H9 (cell line): ENCODE data around the gene DUSP23. TPM values are rescaled to one million over a fixed set of nuclear protein-coding genes. Genes with fewer than 3 reads are reported as not detected.

ENCODE experiments used
- DNase-seq: peaks from one replicate; pipeline ENCODE4 v3.0.0-alpha.2; 2017
- H2AFZ ChIP-seq: one replicate; pipeline ENCODE4 v1.6.1; 2013; ENCODE audit warnings: mild to moderate bottlenecking, low read length, control low read depth, moderate library complexity
- H2AK5ac ChIP-seq: 2 replicates; pipeline ENCODE4 v1.6.1; 2013; ENCODE audit warnings: low read length, control low read depth, mixed read lengths; ENCODE audit not compliant: insufficient read length
- H2BK120ac ChIP-seq: one replicate; pipeline ENCODE4 v1.6.1; 2013; ENCODE audit warnings: low read depth, mild to moderate bottlenecking, low read length, control low read depth, inconsistent platforms; ENCODE audit not compliant: poor library complexity, severe bottlenecking
- H2BK12ac ChIP-seq: 2 replicates; pipeline ENCODE4 v1.6.1; 2013; ENCODE audit warnings: low read length, control low read depth, mixed read lengths, low read depth; ENCODE audit not compliant: insufficient read length
- H2BK15ac ChIP-seq: 2 replicates; pipeline ENCODE4 v1.6.1; 2013; ENCODE audit warnings: low read depth, low read length, control low read depth
- H2BK20ac ChIP-seq: one replicate; pipeline ENCODE4 v1.6.1; 2013; ENCODE audit warnings: low read depth, mild to moderate bottlenecking, low read length, control low read depth, inconsistent platforms; ENCODE audit not compliant: poor library complexity, severe bottlenecking
- H2BK5ac ChIP-seq: 2 replicates; pipeline ENCODE4 v1.6.1; 2013; ENCODE audit warnings: low read length, control low read depth, mixed read lengths; ENCODE audit not compliant: insufficient read length
- H3K14ac ChIP-seq: 2 replicates; pipeline ENCODE4 v1.6.1; 2013; ENCODE audit warnings: low read length, control low read depth; ENCODE audit not compliant: insufficient read depth
- H3K18ac ChIP-seq: 2 replicates; pipeline ENCODE4 v1.6.1; 2013; ENCODE audit warnings: low read depth, mild to moderate bottlenecking, mixed read lengths, low read length, control low read depth; ENCODE audit not compliant: insufficient read length
- H3K23ac ChIP-seq: 2 replicates; pipeline ENCODE4 v1.6.1; 2013; ENCODE audit warnings: low read length, control low read depth, mixed read lengths, low read depth; ENCODE audit not compliant: insufficient read length
- H3K23me2 ChIP-seq: 2 replicates; pipeline ENCODE4 v1.6.1; 2013; ENCODE audit warnings: low read depth, mild to moderate bottlenecking, mixed read lengths, low read length, control low read depth; ENCODE audit not compliant: insufficient read length, poor library complexity, severe bottlenecking
- H3K27ac ChIP-seq: 2 replicates; pipeline ENCODE4 v1.5.1; 2013; ENCODE audit warnings: low read length, control low read depth, mixed read lengths, low read depth; ENCODE audit not compliant: insufficient read length
- H3K27me3 ChIP-seq: 2 replicates; pipeline ENCODE4 v1.6.1; 2013; ENCODE audit warnings: low read length, control low read depth, inconsistent platforms; ENCODE audit not compliant: insufficient read depth
- H3K4ac ChIP-seq: 2 replicates; pipeline ENCODE4 v1.6.1; 2013; ENCODE audit warnings: low read depth, mild to moderate bottlenecking, control low read depth, inconsistent platforms, low read length, moderate library complexity
- H3K4me1 ChIP-seq: 2 replicates; pipeline ENCODE4 v1.6.1; 2013; ENCODE audit warnings: low read length, control low read depth, inconsistent platforms; ENCODE audit not compliant: insufficient read depth
- H3K4me2 ChIP-seq: 2 replicates; pipeline ENCODE4 v1.6.1; 2013; ENCODE audit warnings: low read length, control low read depth, mixed read lengths; ENCODE audit not compliant: insufficient read length, insufficient read depth
- H3K56ac ChIP-seq: 2 replicates; pipeline ENCODE4 v1.6.1; 2013; ENCODE audit warnings: low read depth, mild to moderate bottlenecking, mixed read lengths, low read length, control low read depth; ENCODE audit not compliant: insufficient read length
- H3K79me1 ChIP-seq: 2 replicates; pipeline ENCODE4 v1.6.1; 2013; ENCODE audit warnings: low read depth, mild to moderate bottlenecking, moderate library complexity, low read length, control low read depth, inconsistent platforms; ENCODE audit not compliant: insufficient read depth, poor library complexity, severe bottlenecking
- H3K79me2 ChIP-seq: 2 replicates; pipeline ENCODE4 v1.6.1; 2013; ENCODE audit warnings: low read length, control low read depth, inconsistent platforms; ENCODE audit not compliant: insufficient read depth
- H3K9ac ChIP-seq: 2 replicates; pipeline ENCODE4 v1.6.1; 2013; ENCODE audit warnings: low read length, control low read depth, mixed read lengths; ENCODE audit not compliant: insufficient read length; ENCODE audit errors: extremely low read depth
- H3K9me3 ChIP-seq: one replicate; pipeline ENCODE4 v1.6.1; 2013; ENCODE audit warnings: low read depth, low read length, inconsistent platforms; ENCODE audit not compliant: control insufficient read depth
- H3T11ph ChIP-seq: one replicate; pipeline ENCODE4 v1.6.1; 2013; ENCODE audit warnings: mild to moderate bottlenecking, low read length, control low read depth, inconsistent platforms
- H4K20me1 ChIP-seq: one replicate; pipeline ENCODE4 v1.6.1; 2013; ENCODE audit not compliant: control insufficient read depth, insufficient read length, insufficient read depth
- H4K5ac ChIP-seq: 2 replicates; pipeline ENCODE4 v1.6.1; 2013; ENCODE audit warnings: low read depth, mild to moderate bottlenecking, mixed read lengths, low read length, control low read depth; ENCODE audit not compliant: insufficient read length
- H4K8ac ChIP-seq: replicated peaks from 2 replicates; pipeline ENCODE4 v1.6.1; 2013; ENCODE audit warnings: low read length, control low read depth, mixed read lengths, low read depth; ENCODE audit not compliant: insufficient read length
- H4K91ac ChIP-seq: 2 replicates; pipeline ENCODE4 v1.6.1; 2013; ENCODE audit warnings: low read depth, mild to moderate bottlenecking, moderate library complexity, mixed read lengths, low read length, control low read depth; ENCODE audit not compliant: insufficient read length
- H3K27ac Mint-ChIP-seq, 3 experiments: 2 replicates in 2 of 3; 3 replicates in 1 of 3; pipeline ENCODE4 v1.8.0; 2020 to 2021; ENCODE audit warnings: mixed read lengths in 3 of 3, mild to moderate bottlenecking in 1 of 3, moderate library complexity in 1 of 3
- H3K27me3 Mint-ChIP-seq: 2 replicates; pipeline ENCODE4 v1.8.0; 2021; ENCODE audit warnings: low read depth, mild to moderate bottlenecking, moderate library complexity, mixed read lengths
- H3K36me3 Mint-ChIP-seq, 3 experiments: 2 replicates in 2 of 3; 3 replicates in 1 of 3; pipeline ENCODE4 v1.8.0; 2020 to 2021; ENCODE audit warnings: low read depth in 3 of 3, mixed read lengths in 3 of 3; ENCODE audit not compliant: insufficient read depth in 1 of 3
- H3K4me1 Mint-ChIP-seq, 2 experiments: 2 replicates each; pipeline ENCODE4 v1.8.0; 2020; ENCODE audit warnings: mixed read lengths in 2 of 2
- H3K4me3 Mint-ChIP-seq, 2 experiments: 2 replicates in 1 of 2; 3 replicates in 1 of 2; pipeline ENCODE4 v1.8.0; 2020 to 2021; ENCODE audit warnings: mild to moderate bottlenecking in 2 of 2, mixed read lengths in 2 of 2, moderate library complexity in 1 of 2
- H3K9me3 Mint-ChIP-seq, 2 experiments: 2 replicates in 1 of 2; 3 replicates in 1 of 2; pipeline ENCODE4 v1.8.0; 2020; ENCODE audit warnings: mild to moderate bottlenecking in 2 of 2, mixed read lengths in 2 of 2, moderate library complexity in 1 of 2
- CTCF ChIP-seq: fragments of 200-600 bp; sonication (generic); conservative IDR thresholded peaks from 3 replicates; pipeline ENCODE4 v1.8.0; 2021; ENCODE audit warnings: antibody characterized with exemption, mild to moderate bottlenecking
- WGBS: extraction: QIAGEN DNeasy Blood & Tissue Kit; methylation state at CpG from one replicate; pipeline ENCODE4 v1.1.7; 2013; ENCODE audit warnings: missing lambda C conversion rate, low lambda C conversion rate, mixed read lengths; ENCODE audit not compliant: insufficient read length; ENCODE audit errors: extremely low coverage; 5-methylcytosine and 5-hydroxymethylcytosine counted together
- total RNA-seq: library from RNA; stranded (reverse); gene quantifications from 2 replicates; pipeline ENCODE4 v1.2.1, GENCODE V29; 2021

The DUSP23 gene
- total RNA-seq, 1 experiment from 2014 or later: 25.0 TPM

DNA sequence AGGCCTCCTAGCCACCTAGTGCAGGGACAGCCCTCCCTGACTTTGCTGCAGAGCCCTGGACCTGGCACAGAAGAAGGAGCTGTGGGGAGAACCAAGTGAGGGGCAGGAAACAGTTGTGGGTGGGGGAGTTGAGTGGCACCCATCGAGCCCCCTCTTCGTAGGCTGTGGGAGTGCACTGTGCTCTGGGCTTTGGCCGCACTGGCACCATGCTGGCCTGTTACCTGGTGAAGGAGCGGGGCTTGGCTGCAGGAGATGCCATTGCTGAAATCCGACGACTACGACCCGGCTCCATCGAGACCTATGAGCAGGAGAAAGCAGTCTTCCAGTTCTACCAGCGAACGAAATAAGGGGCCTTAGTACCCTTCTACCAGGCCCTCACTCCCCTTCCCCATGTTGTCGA, 1.2 kb downstream of the DUSP23 start:
- H3K4me3 Mint-ChIP-seq: peak overlapping the region; percentile 69 to 88; a peak in 4 of 5 replicates
- no peak overlapping the region for H3K56ac ChIP-seq
- TF ChIP-seq CTCF: no peak
- H3K27me3 Mint-ChIP-seq: peaks cover 11% of the 10 kb centered on the region
- H3K9ac ChIP-seq: no peak overlapping the region
- H3K9me3 Mint-ChIP-seq: peaks cover 0 to 3% of the 10 kb centered on the region in 2 experiments; a peak in 1 of 5 replicates
- H3K14ac ChIP-seq: no peak overlapping the region
- H4K5ac ChIP-seq: no peak overlapping the region
- no peak overlapping the region for H2BK120ac ChIP-seq
- H2BK12ac ChIP-seq: no peak overlapping the region
- H3K9me3 ChIP-seq: no peaks in the 10 kb centered on the region
- H3K18ac ChIP-seq: no peak overlapping the region
- no peak for DNase-seq
- no peak overlapping the region for H3K27ac ChIP-seq
- peaks cover 26% of the 10 kb centered on the region in 2 experiments for H3K4me1 Mint-ChIP-seq
- no peaks in the 10 kb centered on the region for H4K20me1 ChIP-seq
- no peak overlapping the region for H4K91ac ChIP-seq
- WGBS: no CpG with 5 or more reads among the region's 12 CpGs
- no peak overlapping the region for H2BK5ac ChIP-seq
- no peak overlapping the region for H4K8ac ChIP-seq
- H3K23me2 ChIP-seq: no peaks in the 10 kb centered on the region
- H2BK20ac ChIP-seq: no peak overlapping the region
- H3K36me3 Mint-ChIP-seq: peaks cover 7 to 21% (median 18%) of the 10 kb centered on the region in 3 experiments
- no peak overlapping the region for H3K4ac ChIP-seq
- H2AK5ac ChIP-seq: no peak overlapping the region
- H3K27me3 ChIP-seq: no peaks in the 10 kb centered on the region
- no peaks in the 10 kb centered on the region for H3K79me2 ChIP-seq
- H3T11ph ChIP-seq: no peak overlapping the region
- H2BK15ac ChIP-seq: no peak overlapping the region
- no peak overlapping the region for H3K23ac ChIP-seq
- H3K4me1 ChIP-seq: peaks cover 5% of the 10 kb centered on the region; the same call in 1 of the 2 replicates
- H3K27ac Mint-ChIP-seq: no peak overlapping the region; a peak in 1 of 7 replicates
- H3K79me1 ChIP-seq: no peaks in the 10 kb centered on the region
- H3K4me2 ChIP-seq: peak overlapping the region; percentile 38
- H2AFZ ChIP-seq: no peak overlapping the region
